HepG2 (cell line): ENCODE measurements around the gene NAV2.

Experiments
- ETV6 ChIP-seq: sonication (generic); formaldehyde crosslinking; conservative IDR thresholded peaks from 2 replicates; pipeline ENCODE4 v1.4.0; 2020; ENCODE audit warnings: missing genetic modification reagents
- FOXK2 ChIP-seq: fragments of 450-650 bp; IDR thresholded peaks from 2 replicates; pipeline ENCODE4 v1.6.1; 2016
- MYC ChIP-seq: sonication (generic); formaldehyde crosslinking; IDR thresholded peaks from 2 replicates; pipeline ENCODE4 v1.9.0; 2021; ENCODE audit warnings: missing genetic modification reagents, borderline replicate concordance
- NR1H2 ChIP-seq: sonication (generic); formaldehyde crosslinking; IDR thresholded peaks from 2 replicates; pipeline ENCODE4 v1.8.1; 2022; ENCODE audit warnings: low read depth, missing genetic modification reagents, borderline replicate concordance

DNA sequence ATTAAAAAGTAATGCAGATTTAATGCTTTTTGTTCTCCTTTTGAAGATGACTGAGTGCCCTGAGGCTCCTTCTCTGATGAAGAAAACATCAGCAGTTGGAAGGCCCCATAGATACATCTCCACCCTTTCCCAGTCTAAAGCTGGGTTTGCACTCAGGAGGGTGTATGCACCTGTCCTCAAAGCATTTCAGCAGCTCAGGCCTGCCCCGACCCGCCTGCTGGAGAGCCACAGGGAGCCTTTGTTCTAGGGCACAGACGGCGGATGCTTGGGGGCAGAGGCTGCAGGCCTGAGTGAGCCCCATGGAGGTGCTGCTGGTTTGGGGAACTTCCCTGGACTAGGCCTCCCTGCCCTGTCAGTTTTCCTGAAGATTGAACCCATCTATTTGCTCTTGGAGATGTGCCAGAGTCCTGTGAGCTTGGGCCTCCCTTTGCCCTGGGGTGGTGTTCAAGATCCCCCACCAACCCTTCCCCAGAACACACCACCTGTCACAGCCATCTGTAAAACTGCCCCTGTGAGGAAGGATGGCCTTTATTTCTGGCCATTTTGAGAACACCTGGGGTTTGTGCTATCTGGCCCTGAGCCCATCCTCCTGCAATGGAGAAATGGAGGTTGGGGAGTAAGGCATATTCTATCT lies 160.0 kb downstream of the NAV2 start:
- TF ChIP-seq MYC (CRISPR knock-in tag) (no peak), NR1H2 (CRISPR knock-in tag) (no peak), FOXK2 (no peak), ETV6 (no peak)
